ENCODE measurements around the gene ATP11A.

DNA sequence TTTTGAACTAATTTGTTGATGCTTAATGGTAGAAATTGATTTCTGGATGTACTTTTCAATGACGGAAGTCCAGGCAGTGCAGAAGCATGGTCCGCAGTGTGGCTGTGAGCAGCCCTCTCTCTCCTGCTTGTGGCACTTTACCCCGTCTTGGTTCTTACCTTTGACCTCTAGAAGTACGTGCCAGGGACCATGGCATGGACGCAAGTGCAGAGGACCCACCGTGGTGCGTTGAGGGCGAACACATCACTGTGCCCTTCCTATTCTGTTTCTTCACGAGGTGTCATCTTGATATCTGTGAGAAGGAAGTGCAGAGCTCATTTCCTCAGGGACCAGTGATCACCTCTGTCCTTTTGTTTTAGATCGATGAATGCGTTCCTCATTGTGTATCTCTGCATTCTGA is 135.2 kb downstream of the ATP11A start:
- TF ChIP-seq POLR2A (IDR thresholded peaks at IDR 0.05): no peak
- TF ChIP-seq, protein P1, sequence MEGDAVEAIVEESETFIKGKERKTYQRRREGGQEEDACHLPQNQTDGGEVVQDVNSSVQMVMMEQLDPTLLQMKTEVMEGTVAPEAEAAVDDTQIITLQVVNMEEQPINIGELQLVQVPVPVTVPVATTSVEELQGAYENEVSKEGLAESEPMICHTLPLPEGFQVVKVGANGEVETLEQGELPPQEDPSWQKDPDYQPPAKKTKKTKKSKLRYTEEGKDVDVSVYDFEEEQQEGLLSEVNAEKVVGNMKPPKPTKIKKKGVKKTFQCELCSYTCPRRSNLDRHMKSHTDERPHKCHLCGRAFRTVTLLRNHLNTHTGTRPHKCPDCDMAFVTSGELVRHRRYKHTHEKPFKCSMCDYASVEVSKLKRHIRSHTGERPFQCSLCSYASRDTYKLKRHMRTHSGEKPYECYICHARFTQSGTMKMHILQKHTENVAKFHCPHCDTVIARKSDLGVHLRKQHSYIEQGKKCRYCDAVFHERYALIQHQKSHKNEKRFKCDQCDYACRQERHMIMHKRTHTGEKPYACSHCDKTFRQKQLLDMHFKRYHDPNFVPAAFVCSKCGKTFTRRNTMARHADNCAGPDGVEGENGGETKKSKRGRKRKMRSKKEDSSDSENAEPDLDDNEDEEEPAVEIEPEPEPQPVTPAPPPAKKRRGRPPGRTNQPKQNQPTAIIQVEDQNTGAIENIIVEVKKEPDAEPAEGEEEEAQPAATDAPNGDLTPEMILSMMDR (IDR thresholded peaks at IDR 0.05): no peak
